SK-N-MC (cell line): ENCODE measurements around the gene FAM171A2.

ENCODE experiments used
- EZH2 ChIP-seq: fragments of 200-600 bp; sonication (generic); IDR thresholded peaks from one replicate; pipeline ENCODE4 v1.6.1; 2017; ENCODE audit warnings: antibody characterized with exemption
- POLR2AphosphoS5 ChIP-seq: IDR thresholded peaks from 2 replicates; pipeline ENCODE4 v1.6.1; 2012; ENCODE audit warnings: mild to moderate bottlenecking, low read depth, low read length, borderline replicate concordance

DNA sequence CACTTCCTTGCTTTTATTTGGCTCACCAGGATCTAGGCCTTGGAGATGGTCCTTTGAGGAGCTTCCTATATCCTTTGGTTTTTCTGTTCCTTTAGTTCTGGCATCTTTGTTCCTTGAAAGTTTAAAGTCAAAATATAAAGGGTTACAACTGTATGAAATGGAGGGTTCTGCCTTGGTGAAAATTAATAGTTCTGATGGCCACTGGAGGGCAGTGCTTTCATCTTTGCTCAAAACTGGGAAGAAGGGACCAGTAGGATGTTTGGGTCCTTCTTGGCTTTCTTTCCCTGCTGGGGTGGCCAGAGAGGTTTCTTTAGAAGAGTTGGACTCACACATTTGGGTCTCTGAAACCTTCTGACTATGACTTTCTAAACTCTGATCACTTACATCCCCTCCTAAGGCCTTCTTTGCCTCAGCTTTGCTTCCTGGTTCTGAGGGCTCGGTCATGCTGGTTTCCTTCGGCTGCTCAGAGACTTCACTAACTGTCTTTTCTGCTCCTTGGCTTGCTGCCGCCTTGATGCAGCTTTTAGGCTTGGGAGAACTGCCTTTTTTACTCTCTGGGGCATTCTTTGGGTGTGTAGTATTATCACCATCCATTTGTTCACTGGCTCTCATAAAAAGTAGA is 36.7 kb upstream of the FAM171A2 start:
- no peak for TF ChIP-seq EZH2
- no peak for TF ChIP-seq POLR2AphosphoS5
